Neural progenitor cell (in vitro differentiated cells): ENCODE measurements around the gene MYMK. TPM values are rescaled to one million over a fixed set of nuclear protein-coding genes. Genes with fewer than 3 reads are reported as not detected.
A peak's percentile ranks its signal among the peaks of the same experiment; 100 is the strongest.

ENCODE experiments used
- DNase-seq: peaks from one replicate; pipeline ENCODE4 v3.0.0-alpha.2; 2016; ENCODE audit warnings: low spot score
- H2AFZ ChIP-seq: fragments of 200-600 bp; sonication (generic); replicated peaks from 2 replicates; pipeline ENCODE4 v1.6.1; 2016; ENCODE audit warnings: antibody characterized with exemption
- H3F3A ChIP-seq: fragments of 200-600 bp; sonication (generic); 2 replicates; pipeline ENCODE4 v1.6.1; 2016; ENCODE audit warnings: antibody characterized with exemption, low read depth
- H3K27ac ChIP-seq: fragments of 200-600 bp; sonication (generic); 2 replicates; pipeline ENCODE4 v1.5.1; 2016; ENCODE audit warnings: mild to moderate bottlenecking
- H3K27me3 ChIP-seq: fragments of 200-600 bp; sonication (generic); 2 replicates; pipeline ENCODE4 v1.6.1; 2016; ENCODE audit warnings: mild to moderate bottlenecking, moderate library complexity
- H3K36me3 ChIP-seq: fragments of 200-600 bp; sonication (generic); 2 replicates; pipeline ENCODE4 v1.5.1; 2016
- H3K4me1 ChIP-seq: fragments of 200-600 bp; sonication (generic); 2 replicates; pipeline ENCODE4 v1.6.1; 2016; ENCODE audit warnings: mixed run types
- H3K4me2 ChIP-seq: fragments of 200-600 bp; sonication (generic); 2 replicates; pipeline ENCODE4 v1.6.1; 2016
- H3K4me3 ChIP-seq: fragments of 200-600 bp; sonication (generic); 2 replicates; pipeline ENCODE4 v1.5.1; 2016
- H3K79me2 ChIP-seq: fragments of 200-600 bp; sonication (generic); 2 replicates; pipeline ENCODE4 v1.6.1; 2016; ENCODE audit warnings: low read depth
- H3K9ac ChIP-seq: fragments of 200-600 bp; sonication (generic); 2 replicates; pipeline ENCODE4 v1.6.1; 2016
- H3K9me3 ChIP-seq: fragments of 200-600 bp; sonication (generic); 2 replicates; pipeline ENCODE4 v1.5.1; 2016; ENCODE audit warnings: low read depth
- H4K20me1 ChIP-seq: fragments of 200-600 bp; sonication (generic); 2 replicates; pipeline ENCODE4 v1.6.1; 2016; ENCODE audit warnings: low read depth
- H3K27ac Mint-ChIP-seq: 3 replicates; pipeline ENCODE4 v1.8.0; 2021; ENCODE audit warnings: mixed read lengths
- H3K27me3 Mint-ChIP-seq: 2 replicates; pipeline ENCODE4 v1.8.0; 2022; ENCODE audit warnings: low read depth, mild to moderate bottlenecking, inconsistent platforms, moderate library complexity, mixed read lengths; ENCODE audit not compliant: insufficient read depth
- H3K36me3 Mint-ChIP-seq: 3 replicates; pipeline ENCODE4 v1.8.0; 2021; ENCODE audit warnings: mixed read lengths
- H3K4me1 Mint-ChIP-seq: 3 replicates; pipeline ENCODE4 v1.8.0; 2021; ENCODE audit warnings: mixed read lengths
- H3K4me3 Mint-ChIP-seq: 3 replicates; pipeline ENCODE4 v1.8.0; 2021; ENCODE audit warnings: mild to moderate bottlenecking, moderate library complexity, mixed read lengths
- H3K9me3 Mint-ChIP-seq: 3 replicates; pipeline ENCODE4 v1.8.0; 2020; ENCODE audit warnings: mixed read lengths
- CTCF ChIP-seq: fragments of 200-600 bp; sonication (generic); IDR thresholded peaks from 2 replicates; pipeline ENCODE4 v1.5.1; 2017; ENCODE audit warnings: antibody characterized with exemption, mild to moderate bottlenecking
- EZH2 ChIP-seq: fragments of 200-600 bp; sonication (generic); IDR thresholded peaks from 2 replicates; pipeline ENCODE4 v1.6.1; 2017; ENCODE audit warnings: antibody characterized with exemption, mild to moderate bottlenecking, moderate library complexity
- EZH2phosphoT487 ChIP-seq: fragments of 200-600 bp; sonication (generic); IDR thresholded peaks from 2 replicates; pipeline ENCODE4 v1.6.1; 2017; ENCODE audit warnings: antibody characterized with exemption
- total RNA-seq: library from RNA; depleted of rRNA; stranded (reverse); fragments of >200 nt; gene quantifications from 2 replicates; pipeline ENCODE4 v1.2.3, GENCODE V29; 2015; ENCODE audit warnings: low replicate concordance

MYMK gene
- total RNA-seq, 1 donor from 2014 or later: not detected

GRCh38 chr9:133560944-133561343 lies 36.2 kb upstream of the MYMK start:
- Histone ChIP-seq H3K4me2 (no peak overlapping the region), H3K9me3 (no peaks in the 10 kb centered on the region), H3F3A (peaks cover 5% of the 10 kb centered on the region), H3K4me1 (peaks cover 9% of the 10 kb centered on the region), H3K36me3 (no peaks in the 10 kb centered on the region), H3K27me3 (no peaks in the 10 kb centered on the region), H2AFZ (no peak overlapping the region), H3K79me2 (no peaks in the 10 kb centered on the region), H3K4me3 (no peak overlapping the region), H3K27ac (no peak overlapping the region), H3K9ac (no peak overlapping the region), H4K20me1 (no peaks in the 10 kb centered on the region)
- Mint-ChIP-seq H3K27me3 (no peaks in the 10 kb centered on the region), H3K9me3 (peaks cover 4% of the 10 kb centered on the region), H3K36me3 (no peaks in the 10 kb centered on the region), H3K27ac (no peak overlapping the region), H3K4me1 (peaks cover 58% of the 10 kb centered on the region), H3K4me3 (no peak overlapping the region)
- no peak for TF ChIP-seq EZH2
- no peak for TF ChIP-seq EZH2phosphoT487
- TF ChIP-seq CTCF: no peak
- DNase-seq: no peak

- no peaks in the 10 kb centered on the region for H3K36me3 ChIP-seq
- H4K20me1 ChIP-seq: no peaks in the 10 kb centered on the region
- no peaks in the 10 kb centered on the region for H3K79me2 ChIP-seq
- Mint-ChIP-seq H3K27me3 (no peaks in the 10 kb centered on the region), H3K4me1 (peaks cover 56% of the 10 kb centered on the region), H3K9me3 (peaks cover 4% of the 10 kb centered on the region), H3K27ac (no peak overlapping the region), H3K4me3 (no peak overlapping the region), H3K36me3 (no peaks in the 10 kb centered on the region)
- H3K4me2 ChIP-seq: no peak overlapping the region
- no peak overlapping the region for H3K27ac ChIP-seq
- peaks cover 9% of the 10 kb centered on the region for H3K4me1 ChIP-seq
- H3K9me3 ChIP-seq: no peaks in the 10 kb centered on the region
- no peaks in the 10 kb centered on the region for H3K27me3 ChIP-seq
- H3K9ac ChIP-seq: no peak overlapping the region
- no peak overlapping the region for H3K4me3 ChIP-seq
- no peak for DNase-seq
- H2AFZ ChIP-seq: no peak overlapping the region
- TF ChIP-seq CTCF (no peak), EZH2phosphoT487 (no peak), EZH2 (no peak)
- peaks cover 5% of the 10 kb centered on the region for H3F3A ChIP-seq
These were observed 35.6 kb upstream of the MYMK start for GRCh38 chr9:133560311-133560710.

GRCh38 chr9:133558191-133559126 lies 33.7 kb upstream of the MYMK start:
- H3K79me2 ChIP-seq: no peaks in the 10 kb centered on the region
- H3K4me3 Mint-ChIP-seq: peak overlapping the region; percentile 77
- peaks cover 9% of the 10 kb centered on the region for H3F3A ChIP-seq
- H3K27ac Mint-ChIP-seq: peak overlapping the region; percentile 97
- H2AFZ ChIP-seq: peak overlapping the region; percentile 84
- H4K20me1 ChIP-seq: no peaks in the 10 kb centered on the region
- H3K36me3 ChIP-seq: no peaks in the 10 kb centered on the region
- no peaks in the 10 kb centered on the region for H3K9me3 ChIP-seq
- no peak overlapping the region for H3K9ac ChIP-seq
- no peak overlapping the region for H3K27ac ChIP-seq
- no peaks in the 10 kb centered on the region for H3K27me3 ChIP-seq
- no peak overlapping the region for H3K4me3 ChIP-seq
- H3K4me1 Mint-ChIP-seq: peaks cover 50% of the 10 kb centered on the region
- H3K27me3 Mint-ChIP-seq: peaks cover 4% of the 10 kb centered on the region
- H3K4me2 ChIP-seq: peak overlapping the region; percentile 1
- no peaks in the 10 kb centered on the region for H3K36me3 Mint-ChIP-seq
- H3K9me3 Mint-ChIP-seq: peaks cover 4% of the 10 kb centered on the region
- peak; percentile 52 for DNase-seq
- peaks cover 16% of the 10 kb centered on the region for H3K4me1 ChIP-seq
- no peak for TF ChIP-seq CTCF
- TF ChIP-seq EZH2phosphoT487: no peak
- TF ChIP-seq EZH2: no peak
